Measurements from ENCODE around the gene SZRD1.

SZRD1 gene

DNA sequence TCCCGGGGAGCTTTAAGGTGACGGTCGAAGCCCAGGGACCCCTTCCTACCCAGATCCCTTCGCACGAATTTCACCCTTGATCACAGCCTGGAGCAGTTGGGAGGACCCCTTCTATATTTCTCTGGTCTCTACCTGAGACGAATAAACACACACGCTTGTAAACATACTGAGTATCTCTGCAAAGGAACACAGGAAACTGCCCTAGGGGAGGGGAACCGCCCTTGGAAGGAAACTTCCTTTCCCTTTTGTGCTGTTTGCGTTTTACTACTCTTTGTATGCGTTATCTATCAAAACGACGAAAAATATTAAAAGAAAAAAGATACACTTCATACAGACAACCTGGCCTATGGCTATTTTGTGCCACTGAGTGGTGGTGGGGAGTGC lies 74.2 kb downstream of the SZRD1 start:
- no peak for DNase-seq

DNA sequence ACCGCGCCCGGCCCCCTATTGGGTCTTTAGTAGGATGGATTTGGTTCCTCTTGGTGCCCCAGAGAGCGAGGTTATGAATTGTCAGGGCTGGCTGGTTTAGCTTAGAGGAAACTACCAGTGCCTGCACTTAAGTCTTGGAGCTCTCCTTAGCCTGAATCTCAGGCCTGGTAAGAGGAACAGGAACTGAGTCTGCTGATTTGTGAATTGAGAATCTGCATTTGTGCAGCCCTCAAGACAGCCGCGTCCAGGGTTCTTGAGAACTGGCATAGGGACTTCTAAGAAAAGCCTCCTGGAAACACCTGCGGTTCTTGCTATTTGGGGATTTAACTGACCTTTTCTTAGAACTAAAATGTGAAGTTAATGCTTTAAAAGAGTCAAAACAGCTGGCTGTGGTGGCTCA lies 75.2 kb downstream of the SZRD1 start:
- no peak for DNase-seq

DNA sequence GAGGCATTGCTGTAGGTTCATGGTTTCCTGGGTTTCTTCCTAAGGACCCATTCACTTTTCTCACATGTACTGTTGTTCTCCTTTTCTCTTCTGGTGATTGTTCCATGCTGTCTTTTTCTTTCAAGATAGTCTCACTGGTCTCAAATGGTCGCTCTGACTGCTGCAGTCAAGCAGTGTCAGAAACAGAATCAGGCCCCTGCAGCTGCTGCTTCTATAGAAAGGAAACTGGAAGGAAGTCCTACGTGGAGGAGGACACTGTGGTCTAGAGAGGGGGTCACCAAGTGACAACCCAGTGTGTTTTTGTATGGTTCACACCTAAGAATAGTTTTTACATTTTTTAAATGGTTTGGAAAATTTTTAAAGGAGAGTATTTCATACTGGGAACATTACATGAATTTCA lies 75.9 kb downstream of the SZRD1 start:
- DNase-seq = no peak

DNA sequence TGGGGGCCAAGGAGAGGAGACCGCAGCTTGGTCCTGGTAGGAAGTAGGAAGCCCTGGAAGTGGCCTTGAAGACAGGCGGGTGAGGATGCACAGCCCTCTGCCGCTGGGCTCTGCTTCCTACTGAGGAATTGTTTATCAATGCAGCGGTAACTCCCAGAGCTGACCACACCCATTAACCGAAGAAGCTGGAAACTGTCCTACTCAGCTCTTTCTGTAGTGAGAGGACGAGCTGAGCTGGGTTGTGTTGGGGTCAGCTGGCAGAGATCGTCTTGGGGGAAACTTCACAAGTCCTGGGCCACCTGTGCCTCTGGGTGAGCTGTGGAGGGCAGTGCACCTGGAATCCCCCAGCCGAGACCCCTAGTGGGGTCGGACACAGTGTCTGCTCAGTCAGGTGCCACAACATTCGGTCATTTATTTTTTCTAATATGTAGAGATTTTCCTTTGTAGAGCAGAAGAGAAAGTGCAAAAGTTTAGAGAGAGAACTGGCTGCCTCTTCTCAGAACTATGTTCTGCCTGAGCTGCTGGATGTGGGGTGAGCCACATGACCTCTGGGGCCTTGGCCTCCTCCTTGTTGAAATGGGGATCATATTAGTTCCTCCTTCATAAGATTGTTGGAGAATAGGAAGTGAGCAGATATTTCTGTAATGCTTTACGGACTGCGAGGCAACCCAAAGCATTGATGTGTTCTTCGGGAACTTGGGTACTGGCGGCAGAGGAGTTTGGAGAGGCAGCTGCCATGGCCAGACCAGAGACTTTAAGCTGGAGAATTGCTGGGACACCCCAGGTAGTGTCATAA lies 77.1 kb downstream of the SZRD1 start:
- DNase-seq = no peak

DNA sequence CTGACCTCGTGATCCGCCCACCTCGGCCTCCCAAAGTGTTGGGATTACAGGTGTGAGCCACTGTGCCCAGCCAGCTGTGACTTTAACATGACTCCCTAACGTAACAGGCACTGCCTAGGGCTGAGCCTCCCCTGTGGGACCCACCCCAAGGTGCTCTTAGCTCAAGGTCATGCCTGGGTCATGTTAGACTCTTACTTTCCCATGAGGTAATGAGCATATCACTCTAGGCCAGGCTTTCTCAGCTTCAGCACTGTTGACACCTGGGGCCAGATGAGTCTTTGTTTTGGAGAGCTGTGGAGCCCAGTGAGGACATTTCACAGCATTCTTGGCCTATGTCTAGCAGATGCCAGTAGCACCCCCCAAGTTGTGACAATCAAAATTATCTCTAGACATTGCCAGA lies 78.0 kb downstream of the SZRD1 start:
- DNase-seq = no peak

DNA sequence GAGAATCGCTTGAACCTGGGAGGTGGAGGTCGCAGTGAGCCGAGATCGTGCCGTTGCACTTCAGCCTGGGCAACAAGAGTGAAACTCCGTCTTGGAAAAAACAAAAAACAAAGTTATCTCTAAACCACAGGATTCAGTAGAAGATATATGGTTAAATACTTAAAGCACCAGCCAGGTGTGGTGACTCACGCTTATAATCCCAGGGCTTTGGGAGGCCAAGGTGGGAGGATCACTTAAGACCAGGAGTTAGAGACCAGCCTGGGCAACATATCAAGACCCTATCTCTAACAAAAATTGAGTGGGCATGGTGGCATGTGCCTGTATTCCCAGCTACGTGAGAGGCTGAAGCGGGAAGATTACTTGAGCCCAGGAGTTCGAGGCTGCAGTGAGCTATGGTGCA lies 79.1 kb downstream of the SZRD1 start:
- DNase-seq = no peak

DNA sequence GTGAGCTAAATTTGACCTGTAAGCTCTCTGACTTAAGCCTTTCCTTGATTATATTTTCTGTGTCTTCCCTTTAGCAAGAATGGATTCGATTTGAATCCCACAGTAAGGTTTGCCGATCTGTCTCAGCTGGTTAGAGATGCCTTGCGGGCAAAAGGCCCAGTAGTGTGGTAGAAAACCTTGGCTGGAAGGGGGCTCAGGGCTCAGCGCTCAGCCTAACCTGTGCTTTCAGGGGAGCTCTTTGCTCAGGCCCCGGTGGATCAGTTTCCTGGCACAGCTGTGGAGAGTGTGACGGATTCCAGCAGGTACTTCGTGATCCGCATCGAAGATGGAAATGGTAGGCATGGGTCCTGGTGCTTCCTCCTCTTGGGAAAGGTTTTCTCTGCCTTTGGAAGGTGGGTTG lies 80.6 kb downstream of the SZRD1 start:
- DNase-seq = no peak

Measured in retina (tissue), 1 donor.